Loucy (cell line): ENCODE results near the gene CDK19.

Experiments
- H2AFZ ChIP-seq: fragments of 200-600 bp; sonication (generic); 2 replicates; pipeline ENCODE4 v1.6.0; 2016; ENCODE audit warnings: antibody characterized with exemption, mild to moderate bottlenecking, low read length, moderate library complexity
- H3F3A ChIP-seq: fragments of 200-600 bp; 2 replicates; pipeline ENCODE4 v1.6.0; 2016; ENCODE audit warnings: antibody characterized with exemption, low read depth, mild to moderate bottlenecking
- H3K27me3 ChIP-seq: fragments of 200-600 bp; sonication (generic); 2 replicates; pipeline ENCODE4 v1.6.1; 2014; ENCODE audit warnings: low read length, mild to moderate bottlenecking; ENCODE audit not compliant: insufficient read depth, poor library complexity, severe bottlenecking
- H3K36me3 ChIP-seq: fragments of 200-600 bp; sonication (generic); 2 replicates; pipeline ENCODE4 v1.6.1; 2016; ENCODE audit warnings: low read length; ENCODE audit not compliant: insufficient read depth
- H3K4me1 ChIP-seq: fragments of 200-600 bp; sonication (generic); 2 replicates; pipeline ENCODE4 v1.5.1; 2014; ENCODE audit warnings: low read length, mild to moderate bottlenecking; ENCODE audit not compliant: insufficient read depth, poor library complexity, severe bottlenecking
- H3K4me2 ChIP-seq: fragments of 200-600 bp; sonication (generic); 2 replicates; pipeline ENCODE4 v1.6.0; 2014; ENCODE audit warnings: antibody characterized with exemption, low read length, low read depth, mild to moderate bottlenecking; ENCODE audit not compliant: poor library complexity, severe bottlenecking
- H3K4me3 ChIP-seq: fragments of 200-600 bp; sonication (generic); 2 replicates; pipeline ENCODE4 v1.5.1; 2014; ENCODE audit warnings: low read length, mild to moderate bottlenecking, mixed read lengths; ENCODE audit not compliant: poor library complexity, severe bottlenecking
- H3K79me2 ChIP-seq: fragments of 200-600 bp; sonication (generic); 2 replicates; pipeline ENCODE4 v1.6.1; 2014; ENCODE audit warnings: low read length; ENCODE audit not compliant: insufficient read depth
- H3K9ac ChIP-seq: fragments of 200-600 bp; sonication (generic); 2 replicates; pipeline ENCODE4 v1.6.0; 2014; ENCODE audit warnings: mild to moderate bottlenecking, low read depth, low read length, moderate library complexity; ENCODE audit not compliant: poor library complexity, severe bottlenecking
- H3K9me2 ChIP-seq: fragments of 200-600 bp; sonication (generic); replicated peaks from 2 replicates; pipeline ENCODE4 v1.6.1; 2016; ENCODE audit warnings: low read depth, low read length, mixed read lengths
- H3K9me3 ChIP-seq: fragments of 200-600 bp; sonication (generic); 2 replicates; pipeline ENCODE4 v1.6.1; 2014; ENCODE audit warnings: mild to moderate bottlenecking, antibody characterized with exemption, low read length, low read depth; ENCODE audit not compliant: insufficient read depth
- H4K20me1 ChIP-seq: fragments of 200-600 bp; sonication (generic); 2 replicates; pipeline ENCODE4 v1.6.0; 2014; ENCODE audit warnings: antibody characterized with exemption, low read length, mild to moderate bottlenecking; ENCODE audit not compliant: insufficient read depth, poor library complexity, severe bottlenecking
- EZH2phosphoT487 ChIP-seq: fragments of 200-600 bp; IDR thresholded peaks from 2 replicates; pipeline ENCODE4 v1.6.1; 2018; ENCODE audit warnings: antibody characterized with exemption, mild to moderate bottlenecking, moderate library complexity, borderline replicate concordance
- TF ChIP-seq, protein P1 (sequence below): fragments of 200-600 bp; sonication (generic); conservative IDR thresholded peaks from 2 replicates; pipeline ENCODE4 v1.5.1; 2014; ENCODE audit warnings: mild to moderate bottlenecking, antibody characterized with exemption, low read length

Gene CDK19

DNA sequence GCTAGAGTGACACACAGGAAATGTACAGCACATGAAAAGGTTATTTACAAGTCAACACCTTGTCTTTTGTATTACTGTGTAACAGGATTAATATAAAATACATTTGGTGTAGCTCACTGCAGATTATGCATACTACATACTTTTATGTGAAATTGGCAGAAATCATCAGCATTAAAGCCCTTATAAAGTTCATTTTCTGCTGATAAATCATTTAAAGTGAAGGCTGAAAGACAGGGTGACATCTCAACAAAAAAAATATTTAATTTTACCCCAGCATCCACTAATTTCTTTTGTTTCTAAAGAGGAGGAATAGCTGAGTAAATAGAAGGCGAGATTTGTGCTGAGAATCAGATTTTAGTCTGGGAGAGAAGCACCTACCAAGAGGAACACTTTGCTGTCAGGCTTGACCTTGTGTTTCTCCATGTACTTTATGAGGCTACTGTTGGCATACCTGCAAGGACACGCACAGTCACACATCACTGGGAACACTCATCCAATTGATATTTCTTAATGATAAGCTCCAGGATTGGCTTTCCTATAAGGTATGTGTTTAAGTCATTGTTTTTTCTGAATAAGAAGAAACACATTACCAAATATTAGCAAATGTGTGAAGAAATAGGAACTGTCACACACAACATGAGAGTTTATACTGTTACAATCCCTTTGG is 192.2 kb downstream of the CDK19 start:
- H2AFZ ChIP-seq = no peak overlapping the region
- H3K9me3 ChIP-seq = no peaks in the 10 kb centered on the region
- H3K79me2 ChIP-seq = no peaks in the 10 kb centered on the region
- H4K20me1 ChIP-seq = no peaks in the 10 kb centered on the region
- H3K9ac ChIP-seq = no peak overlapping the region
- H3K4me3 ChIP-seq = no peak overlapping the region
- no peak overlapping the region for H3K4me2 ChIP-seq
- peaks cover 24% of the 10 kb centered on the region for H3K4me1 ChIP-seq
- H3K9me2 ChIP-seq = no peaks in the 10 kb centered on the region
- TF ChIP-seq EZH2phosphoT487 = no peak
- TF ChIP-seq, protein P1, sequence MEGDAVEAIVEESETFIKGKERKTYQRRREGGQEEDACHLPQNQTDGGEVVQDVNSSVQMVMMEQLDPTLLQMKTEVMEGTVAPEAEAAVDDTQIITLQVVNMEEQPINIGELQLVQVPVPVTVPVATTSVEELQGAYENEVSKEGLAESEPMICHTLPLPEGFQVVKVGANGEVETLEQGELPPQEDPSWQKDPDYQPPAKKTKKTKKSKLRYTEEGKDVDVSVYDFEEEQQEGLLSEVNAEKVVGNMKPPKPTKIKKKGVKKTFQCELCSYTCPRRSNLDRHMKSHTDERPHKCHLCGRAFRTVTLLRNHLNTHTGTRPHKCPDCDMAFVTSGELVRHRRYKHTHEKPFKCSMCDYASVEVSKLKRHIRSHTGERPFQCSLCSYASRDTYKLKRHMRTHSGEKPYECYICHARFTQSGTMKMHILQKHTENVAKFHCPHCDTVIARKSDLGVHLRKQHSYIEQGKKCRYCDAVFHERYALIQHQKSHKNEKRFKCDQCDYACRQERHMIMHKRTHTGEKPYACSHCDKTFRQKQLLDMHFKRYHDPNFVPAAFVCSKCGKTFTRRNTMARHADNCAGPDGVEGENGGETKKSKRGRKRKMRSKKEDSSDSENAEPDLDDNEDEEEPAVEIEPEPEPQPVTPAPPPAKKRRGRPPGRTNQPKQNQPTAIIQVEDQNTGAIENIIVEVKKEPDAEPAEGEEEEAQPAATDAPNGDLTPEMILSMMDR = no peak
- peaks cover 65% of the 10 kb centered on the region; the same call in 1 of the 2 replicates for H3K36me3 ChIP-seq
- no peaks in the 10 kb centered on the region for H3F3A ChIP-seq
- H3K27me3 ChIP-seq = no peaks in the 10 kb centered on the region

DNA sequence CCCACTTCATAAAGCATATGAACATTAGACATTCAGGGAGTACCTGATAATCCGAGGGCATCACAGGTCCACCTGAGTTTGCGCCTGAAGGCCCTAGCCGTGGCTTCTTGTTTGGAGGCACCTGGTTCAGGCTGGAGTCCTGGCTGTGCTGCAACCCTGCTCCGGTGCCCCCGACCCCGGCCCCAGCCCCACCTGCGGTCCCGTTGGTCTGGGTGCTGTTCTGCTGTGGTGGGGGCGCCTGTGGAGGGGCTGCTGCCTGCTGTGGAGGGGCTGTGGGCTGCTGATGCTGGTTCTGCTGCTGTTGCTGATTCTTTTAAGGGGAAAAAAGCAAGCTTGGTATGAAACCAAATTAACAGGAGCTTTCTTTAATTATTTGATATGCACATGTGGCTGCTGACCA is 194.2 kb downstream of the CDK19 start:
- no peak overlapping the region for H2AFZ ChIP-seq
- H4K20me1 ChIP-seq = no peaks in the 10 kb centered on the region
- TF ChIP-seq, protein P1 = no peak
- no peak for TF ChIP-seq EZH2phosphoT487
- H3K4me2 ChIP-seq = no peak overlapping the region
- H3K4me3 ChIP-seq = no peak overlapping the region
- H3K9me3 ChIP-seq = no peaks in the 10 kb centered on the region
- no peaks in the 10 kb centered on the region for H3K27me3 ChIP-seq
- H3F3A ChIP-seq = no peaks in the 10 kb centered on the region
- peaks cover 24% of the 10 kb centered on the region for H3K4me1 ChIP-seq
- no peak overlapping the region for H3K9ac ChIP-seq
- H3K79me2 ChIP-seq = no peaks in the 10 kb centered on the region
- no peaks in the 10 kb centered on the region for H3K9me2 ChIP-seq
- peaks cover 65% of the 10 kb centered on the region; the same call in 1 of the 2 replicates for H3K36me3 ChIP-seq

DNA sequence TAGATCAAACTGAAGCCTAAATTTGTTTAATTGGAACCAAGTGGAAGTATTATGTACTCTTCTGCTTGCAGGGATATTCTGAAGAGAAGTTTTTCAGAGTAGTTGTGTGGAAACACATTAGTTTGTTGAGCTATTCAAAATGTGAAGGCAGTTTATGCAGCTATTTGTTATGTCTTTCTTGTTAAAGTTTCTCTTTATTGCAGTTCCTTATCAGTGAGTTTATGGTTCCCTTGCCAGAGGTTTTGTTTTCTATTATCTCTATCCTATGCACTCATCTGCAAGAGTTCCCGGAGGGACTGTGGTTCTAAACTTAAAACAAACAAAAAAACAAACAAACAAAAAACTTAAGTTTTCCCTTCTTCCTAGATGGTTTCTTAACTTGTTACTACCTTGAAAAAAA is 195.2 kb downstream of the CDK19 start:
- Histone ChIP-seq H3K36me3 (peaks cover 66% of the 10 kb centered on the region; the same call in 1 of the 2 replicates), H3K4me1 (peaks cover 24% of the 10 kb centered on the region), H3K79me2 (no peaks in the 10 kb centered on the region), H3K4me3 (no peak overlapping the region), H3K9ac (peak overlapping the region; percentile 50), H2AFZ (no peak overlapping the region), H4K20me1 (no peaks in the 10 kb centered on the region), H3K27me3 (no peaks in the 10 kb centered on the region), H3K4me2 (no peak overlapping the region), H3K9me2 (no peaks in the 10 kb centered on the region), H3K9me3 (no peaks in the 10 kb centered on the region), H3F3A (no peaks in the 10 kb centered on the region)
- no peak for TF ChIP-seq EZH2phosphoT487
- TF ChIP-seq, protein P1 = no peak
